Psoas muscle (tissue), 8 donors: ENCODE data around the gene ZNF518A. TPM values are rescaled to one million over a fixed set of nuclear protein-coding genes. Genes with fewer than 3 reads are reported as not detected.

Experiments used
- ATAC-seq, 4 donors: fragments of 200-7000 bp; cut with Tn5 transposase; one replicate each; pipeline ENCODE4 v1.9.1; 2020; ENCODE audit warnings: moderate library complexity in 3 of 4, mild to moderate bottlenecking in 2 of 4
- DNase-seq, 2 donors: peaks; one replicate each; pipeline ENCODE4 v3.0.0-alpha.2; 2020
- H3K27ac ChIP-seq: fragments of 200-600 bp; one replicate; pipeline ENCODE4 v1.8.0; 2022
- H3K27me3 ChIP-seq, 3 donors: fragments of 200-600 bp in 1 of 3; one replicate each; pipeline versions ENCODE4 v1.6.1 to v1.8.0; 2013 to 2022; ENCODE audit warnings: low read length in 2 of 3, mild to moderate bottlenecking in 2 of 3, moderate library complexity in 1 of 3; ENCODE audit not compliant: insufficient read depth in 3 of 3
- H3K36me3 ChIP-seq, 2 donors: fragments of 200-600 bp in 1 of 2; one replicate each; pipeline versions ENCODE4 v1.6.1 to v1.8.0; 2013 to 2022; ENCODE audit warnings: low read depth in 1 of 2, mild to moderate bottlenecking in 1 of 2, moderate library complexity in 1 of 2; ENCODE audit not compliant: insufficient read depth in 1 of 2
- H3K4me1 ChIP-seq: fragments of 200-600 bp; one replicate; pipeline ENCODE4 v1.8.0; 2022
- H3K4me3 ChIP-seq: fragments of 200-600 bp; one replicate; pipeline ENCODE4 v1.8.0; 2022; ENCODE audit warnings: mild to moderate bottlenecking
- H3K9me3 ChIP-seq: fragments of 200-600 bp; one replicate; pipeline ENCODE4 v1.8.0; 2022
- WGBS, 3 donors: extraction: QIAGEN DNeasy Blood & Tissue Kit; methylation state at CpG; one replicate each; pipeline versions ENCODE4 v1.1.6 to v1.1.7; 2013; 5-methylcytosine and 5-hydroxymethylcytosine counted together
- intact Hi-C, 2 donors: fragments of 100-400 bp; cut with DNase I; formaldehyde crosslinking; loops; one replicate each; pipeline versions ENCODE4 v1.11.0 to v1.14.2; 2022
- polyA plus RNA-seq, 3 donors: library from polyadenylated mRNA; stranded (reverse); fragments of 200-250 nt; gene quantifications; one replicate each; pipeline ENCODE4 v1.2.3, GENCODE V29; 2013
- total RNA-seq, 4 donors: library from RNA; stranded (reverse); fragmentation: NEBNext Ultra II Directional in 2 of 4; extraction: Animal tissue kit (Norgen Biotek cat#: 25700) in 2 of 4; gene quantifications; one replicate each; pipeline versions ENCODE4 v1.2.1 to v1.2.4, GENCODE V29; 2021 to 2023
- TF ChIP-seq, protein P1 (sequence below): fragments of 200-600 bp; IDR thresholded peaks from one replicate; pipeline ENCODE4 v1.8.0; 2022; ENCODE audit warnings: antibody characterized with exemption
- donor health status: healthy with polysubstance abuse.
- donor health status: DM: no; HTN: no; CAD: no; lungs with moderate emphysema.
- donor health status: Bipolar disorder and iron deficiency.
- donor health status: healthy.
- donor health status: DM: yes; HTN: yes; CAD: no.
- donor health status: DM: no; HTN: no; CAD: no.
- donor health status: DM: no; HTN: no; CAD: no.
- donor health status: DM: yes; HTN: yes; CAD: no.

Gene ZNF518A
- total and polyA plus RNA-seq, 7 donors = 1.9 to 10.2 (median 7.4) TPM

DNA sequence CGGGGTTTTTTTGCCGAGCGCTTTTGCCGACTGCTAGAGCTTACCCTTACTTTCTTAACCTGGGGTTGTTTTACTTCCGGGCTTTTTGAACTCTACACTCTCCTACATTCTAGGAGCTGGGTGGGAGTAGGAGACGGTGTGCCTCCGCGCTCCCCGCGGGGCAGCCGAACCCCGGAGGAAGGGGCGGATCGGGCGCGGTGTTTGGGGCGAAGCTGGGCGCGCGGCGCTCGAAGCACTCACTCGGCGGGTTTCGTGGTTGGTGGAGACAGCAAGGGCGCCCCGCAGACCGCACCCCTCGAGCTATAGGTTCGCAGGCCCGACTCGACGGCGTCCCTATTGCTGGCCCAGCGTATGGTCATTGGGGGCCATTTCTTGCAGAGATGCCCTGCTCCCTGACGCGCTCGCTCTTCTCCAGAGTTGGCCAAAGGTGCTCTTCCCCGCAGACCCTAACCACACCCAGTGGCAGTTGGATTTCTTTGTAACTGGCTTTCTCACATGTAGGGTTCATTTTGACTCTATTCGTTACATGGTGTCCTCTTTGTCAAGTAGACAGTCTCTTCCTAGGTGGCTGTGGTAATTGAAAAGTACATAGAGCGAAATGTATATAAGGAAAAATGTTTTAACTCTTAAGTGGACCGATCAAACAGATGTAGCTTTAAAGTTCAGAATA lies 364 bp downstream of the ZNF518A start:
- Histone ChIP-seq H3K27ac (peak overlapping the region; percentile 88), H3K4me3 (peak overlapping the region; percentile 88), H3K4me1 (no peaks in the 10 kb centered on the region), H3K9me3 (no peaks in the 10 kb centered on the region), H3K27me3 (peaks cover 0 to 36% (median 15%) of the 10 kb centered on the region in 3 donors), H3K36me3 (peaks cover 0 to 30% of the 10 kb centered on the region in 2 donors)
- WGBS, 3 donors = 1% methylated on average over 42 of the region's 42 CpGs
- peak; percentile 77 to 87 (median 78) for ATAC-seq
- TF ChIP-seq, protein P1, sequence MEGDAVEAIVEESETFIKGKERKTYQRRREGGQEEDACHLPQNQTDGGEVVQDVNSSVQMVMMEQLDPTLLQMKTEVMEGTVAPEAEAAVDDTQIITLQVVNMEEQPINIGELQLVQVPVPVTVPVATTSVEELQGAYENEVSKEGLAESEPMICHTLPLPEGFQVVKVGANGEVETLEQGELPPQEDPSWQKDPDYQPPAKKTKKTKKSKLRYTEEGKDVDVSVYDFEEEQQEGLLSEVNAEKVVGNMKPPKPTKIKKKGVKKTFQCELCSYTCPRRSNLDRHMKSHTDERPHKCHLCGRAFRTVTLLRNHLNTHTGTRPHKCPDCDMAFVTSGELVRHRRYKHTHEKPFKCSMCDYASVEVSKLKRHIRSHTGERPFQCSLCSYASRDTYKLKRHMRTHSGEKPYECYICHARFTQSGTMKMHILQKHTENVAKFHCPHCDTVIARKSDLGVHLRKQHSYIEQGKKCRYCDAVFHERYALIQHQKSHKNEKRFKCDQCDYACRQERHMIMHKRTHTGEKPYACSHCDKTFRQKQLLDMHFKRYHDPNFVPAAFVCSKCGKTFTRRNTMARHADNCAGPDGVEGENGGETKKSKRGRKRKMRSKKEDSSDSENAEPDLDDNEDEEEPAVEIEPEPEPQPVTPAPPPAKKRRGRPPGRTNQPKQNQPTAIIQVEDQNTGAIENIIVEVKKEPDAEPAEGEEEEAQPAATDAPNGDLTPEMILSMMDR = no peak
- intact Hi-C loops = loop anchor here (1.0 to 10.0 kb wide), 2 partner anchors 40 to 436 kb away; partner anchors contain the start of gene TCTN3 (in 1 of the 2)
- peak; percentile 73 to 75 for DNase-seq

DNA sequence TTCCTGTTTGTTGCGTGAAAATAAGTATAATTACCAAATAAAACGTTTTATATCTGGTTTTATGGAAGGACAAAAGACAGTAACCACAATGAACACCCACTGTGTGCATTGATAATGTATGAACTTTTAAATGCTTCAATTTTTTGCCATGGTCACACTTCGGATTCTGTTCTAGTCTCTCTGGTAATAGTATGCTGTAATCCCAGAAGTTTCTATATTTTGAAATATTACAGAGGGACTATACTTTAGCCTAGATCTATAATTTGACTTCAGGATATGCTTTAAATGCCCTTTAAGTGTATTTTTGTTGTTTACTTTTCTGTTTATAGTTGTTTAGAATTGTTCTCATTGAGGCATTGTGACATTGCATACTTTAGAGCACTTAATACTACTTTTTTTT lies 1.5 kb downstream of the ZNF518A start:
- Histone ChIP-seq H3K9me3 (no peaks in the 10 kb centered on the region), H3K27me3 (peaks cover 0 to 26% (median 10%) of the 10 kb centered on the region in 3 donors), H3K27ac (no peak overlapping the region), H3K4me3 (peak overlapping the region; percentile 88), H3K36me3 (peaks cover 0 to 39% of the 10 kb centered on the region in 2 donors), H3K4me1 (no peaks in the 10 kb centered on the region)
- TF ChIP-seq, protein P1 = no peak
- 72 to 87% (median 86%) methylated on average over 3 of the region's 3 CpGs for WGBS, 3 donors
- intact Hi-C loops = loop anchor here in 1 of 2 donors (10.0 kb wide), 1 partner anchor 437 kb away; the partner anchor contains the start of gene TCTN3
- ATAC-seq = no peak
- DNase-seq = no peak

DNA sequence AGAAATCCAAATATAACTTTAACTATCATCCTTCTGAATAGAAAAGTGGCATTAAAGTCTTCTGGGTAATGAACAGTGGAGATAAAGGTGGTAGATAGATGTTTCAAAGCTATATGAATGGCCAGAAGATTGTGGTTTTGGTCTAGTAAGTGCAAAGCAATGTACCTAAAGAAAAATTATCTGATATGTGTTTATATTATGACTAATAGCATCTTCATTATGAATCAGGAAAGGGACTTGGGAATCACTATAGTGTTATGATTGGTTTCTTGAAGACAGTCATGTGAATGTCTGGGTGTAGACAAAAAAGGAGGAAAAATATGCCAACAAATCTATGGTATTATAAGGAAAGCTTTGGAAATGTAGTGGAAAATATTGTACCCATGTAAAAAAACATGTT lies 3.0 kb downstream of the ZNF518A start:
- no peak for DNase-seq
- Histone ChIP-seq H3K4me3 (no peak overlapping the region), H3K27me3 (peaks cover 0 to 11% (median 8%) of the 10 kb centered on the region in 3 donors), H3K27ac (no peak overlapping the region), H3K9me3 (no peaks in the 10 kb centered on the region), H3K36me3 (peaks cover 0 to 54% of the 10 kb centered on the region in 2 donors), H3K4me1 (no peaks in the 10 kb centered on the region)
- TF ChIP-seq, protein P1 = no peak
- intact Hi-C loops = loop anchor here in 1 of 2 donors (10.0 kb wide), 1 partner anchor 438 kb away; the partner anchor contains the start of gene TCTN3
- no peak for ATAC-seq

DNA sequence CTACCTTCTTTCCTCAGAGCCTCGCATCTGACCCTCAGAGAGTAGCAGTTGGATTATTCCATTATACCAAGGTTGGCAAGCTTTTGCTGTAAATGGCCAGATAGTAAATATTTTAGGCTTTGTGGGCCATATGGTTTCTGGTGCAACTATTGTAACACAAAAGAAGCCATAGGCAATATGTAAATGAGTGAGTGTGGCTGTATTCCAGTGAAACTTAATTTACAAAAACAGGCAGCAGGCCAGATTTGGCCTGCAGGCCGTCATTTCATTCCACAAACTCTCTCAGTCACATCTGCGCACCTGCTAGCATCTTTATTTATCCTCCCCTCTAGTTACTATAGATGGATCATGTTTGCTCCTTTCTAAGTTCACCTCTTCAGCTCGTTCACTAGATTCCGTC lies 6.7 kb downstream of the ZNF518A start:
- Histone ChIP-seq H3K4me3 (no peak overlapping the region), H3K9me3 (no peaks in the 10 kb centered on the region), H3K27ac (no peak overlapping the region), H3K27me3 (no peaks in the 10 kb centered on the region), H3K4me1 (no peaks in the 10 kb centered on the region), H3K36me3 (peaks cover 0 to 75% of the 10 kb centered on the region in 2 donors)
- intact Hi-C loops = loop anchor here in 1 of 2 donors (10.0 kb wide), 1 partner anchor 442 kb away; the partner anchor contains the start of gene TCTN3
- DNase-seq (no peak), ATAC-seq (no peak)
- 76 to 87% (median 83%) methylated on average over 5 of the region's 5 CpGs for WGBS, 3 donors
- TF ChIP-seq, protein P1 = no peak
